Transverse colon (tissue), 4 donors: ENCODE measurements around the gene PDLIM7. TPM values are rescaled to one million over a fixed set of nuclear protein-coding genes. Genes with fewer than 3 reads are reported as not detected.

Source experiments
- DNase-seq: peaks from one replicate; pipeline ENCODE4 v3.0.0-alpha.2; 2019
- H3K27ac ChIP-seq, 4 donors: fragments of 200-600 bp; sonication (generic); 2 replicates each; pipeline ENCODE4 v1.5.1; 2016 to 2018; ENCODE audit warnings: inconsistent platforms in 4 of 4
- H3K27me3 ChIP-seq: fragments of 200-600 bp; sonication (generic); 2 replicates; pipeline ENCODE4 v1.5.1; 2017; ENCODE audit warnings: inconsistent platforms
- H3K36me3 ChIP-seq, 4 donors: fragments of 200-600 bp; sonication (generic); 2 replicates each; pipeline ENCODE4 v1.5.1; 2017 to 2019; ENCODE audit warnings: inconsistent platforms in 4 of 4
- H3K4me1 ChIP-seq, 4 donors: fragments of 200-600 bp; sonication (generic); 2 replicates each; pipeline ENCODE4 v1.5.1; 2017 to 2020; ENCODE audit warnings: inconsistent platforms in 4 of 4
- H3K4me3 ChIP-seq, 4 donors: fragments of 200-600 bp; sonication (generic); 1 replicate in 1 of 4; 2 replicates in 3 of 4; pipeline versions ENCODE4 v1.5.1 to v1.6.1; 2017 to 2019; ENCODE audit warnings: inconsistent platforms in 4 of 4
- H3K9me3 ChIP-seq, 2 donors: fragments of 200-600 bp; sonication (generic); 2 replicates each; pipeline ENCODE4 v1.5.1; 2017 to 2019; ENCODE audit warnings: inconsistent platforms in 2 of 2
- CTCF ChIP-seq, 5 experiments: fragments of 200-600 bp in 3 of 5; fragments of 450-650 bp in 2 of 5; sonication (generic) in 3 of 5; IDR thresholded peaks; 1 replicate in 2 of 5; 2 replicates in 3 of 5; pipeline ENCODE4 v1.5.1; 2016 to 2017; ENCODE audit warnings: antibody characterized with exemption in 5 of 5, inconsistent platforms in 3 of 5, mild to moderate bottlenecking in 2 of 5, moderate library complexity in 1 of 5
- EP300 ChIP-seq: sonication (generic); formaldehyde crosslinking; IDR thresholded peaks from one replicate; pipeline ENCODE4 v1.6.1; 2017; ENCODE audit warnings: antibody characterized with exemption, low read depth
- POLR2A ChIP-seq: fragments of 450-650 bp; IDR thresholded peaks from one replicate; pipeline ENCODE4 v1.6.1; 2016; ENCODE audit warnings: antibody characterized with exemption, mild to moderate bottlenecking, moderate library complexity
- POLR2AphosphoS5 ChIP-seq, 3 donors: sonication (generic); formaldehyde crosslinking; IDR thresholded peaks; one replicate each; pipeline ENCODE4 v1.6.1; 2016; ENCODE audit warnings: antibody characterized with exemption in 3 of 3
- WGBS, 2 donors: methylation state at CpG; one replicate each; pipeline ENCODE4 v1.1.5; 2018; ENCODE audit warnings: low coverage in 1 of 2; 5-methylcytosine and 5-hydroxymethylcytosine counted together
- in situ Hi-C, 4 donors: fragments of 200-750 bp; cut with MboI; loops; one replicate each; pipeline versions ENCODE4 v1.15.0 to v1.15.1; 2017; ENCODE audit warnings: low sequenced_read_pairs in 3 of 4, low pct_ligation_motif_present in 1 of 4, low pct_unique_long_range_greater_than_20kb in 1 of 4
- intact Hi-C: fragments of 100-400 bp; cut with DNase I; formaldehyde crosslinking; loops from one replicate; pipeline ENCODE4 v1.15.1; 2023; ENCODE audit warnings: low total_unique reads
- total RNA-seq, 4 donors: library from RNA; depleted of rRNA; stranded (reverse); fragments of >200 nt; gene quantifications; one replicate each; pipeline ENCODE4 v1.1.0, GENCODE V29; 2016

Gene PDLIM7
- total RNA-seq, 4 donors from 2014 or later, result 52.6 to 256 (median 78.6) TPM

DNA sequence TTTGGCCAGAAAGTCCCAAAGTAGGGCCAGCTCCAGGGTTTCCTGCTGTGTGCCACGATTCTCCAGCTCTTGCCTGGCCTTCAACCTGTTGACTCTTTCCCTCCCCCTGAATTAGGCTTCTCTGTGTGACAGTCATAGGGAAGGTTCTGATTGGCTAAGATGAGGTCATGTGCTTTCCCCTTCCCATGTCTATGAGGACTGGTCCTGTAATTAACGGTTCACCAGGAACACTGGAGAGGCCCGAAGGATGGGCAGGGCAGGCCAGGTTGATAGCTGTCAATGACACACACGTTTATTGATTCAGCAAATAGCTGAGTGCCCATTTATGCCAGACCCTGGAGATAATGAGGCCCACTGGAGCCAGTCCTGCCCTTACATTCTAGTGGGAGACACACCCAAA is 59.8 kb downstream of the PDLIM7 start:
- no peaks in the 10 kb centered on the region for H3K9me3 ChIP-seq
- intact Hi-C loops (no loop called here), in situ Hi-C loops (no loop called here)
- H3K36me3 ChIP-seq, result peaks cover 0 to 49% (median 27%) of the 10 kb centered on the region in 4 donors
- H3K4me3 ChIP-seq, result no peak overlapping the region
- TF ChIP-seq EP300 (no peak), POLR2A (no peak), POLR2AphosphoS5 (IDR thresholded peaks at IDR 0.05) (no peak), CTCF (IDR thresholded peaks at IDR 0.05) (no peak)
- H3K27me3 ChIP-seq, result no peaks in the 10 kb centered on the region
- peaks cover 0 to 5% (median 2%) of the 10 kb centered on the region in 4 donors for H3K4me1 ChIP-seq
- H3K27ac ChIP-seq, result no peak overlapping the region
- no peak for DNase-seq
- 58% methylated on average over 4 of the region's 4 CpGs; no CpG with 5 or more reads in 1 of the 2 donors for WGBS, 2 donors

- in situ Hi-C loops, result no loop called here
- WGBS, 2 donors, result 95% methylated on average over 37 of the region's 37 CpGs; no CpG with 5 or more reads in 1 of the 2 donors
Observed at GRCh38 chr5:177435847-177436536, 61.4 kb downstream of the PDLIM7 start.

DNA sequence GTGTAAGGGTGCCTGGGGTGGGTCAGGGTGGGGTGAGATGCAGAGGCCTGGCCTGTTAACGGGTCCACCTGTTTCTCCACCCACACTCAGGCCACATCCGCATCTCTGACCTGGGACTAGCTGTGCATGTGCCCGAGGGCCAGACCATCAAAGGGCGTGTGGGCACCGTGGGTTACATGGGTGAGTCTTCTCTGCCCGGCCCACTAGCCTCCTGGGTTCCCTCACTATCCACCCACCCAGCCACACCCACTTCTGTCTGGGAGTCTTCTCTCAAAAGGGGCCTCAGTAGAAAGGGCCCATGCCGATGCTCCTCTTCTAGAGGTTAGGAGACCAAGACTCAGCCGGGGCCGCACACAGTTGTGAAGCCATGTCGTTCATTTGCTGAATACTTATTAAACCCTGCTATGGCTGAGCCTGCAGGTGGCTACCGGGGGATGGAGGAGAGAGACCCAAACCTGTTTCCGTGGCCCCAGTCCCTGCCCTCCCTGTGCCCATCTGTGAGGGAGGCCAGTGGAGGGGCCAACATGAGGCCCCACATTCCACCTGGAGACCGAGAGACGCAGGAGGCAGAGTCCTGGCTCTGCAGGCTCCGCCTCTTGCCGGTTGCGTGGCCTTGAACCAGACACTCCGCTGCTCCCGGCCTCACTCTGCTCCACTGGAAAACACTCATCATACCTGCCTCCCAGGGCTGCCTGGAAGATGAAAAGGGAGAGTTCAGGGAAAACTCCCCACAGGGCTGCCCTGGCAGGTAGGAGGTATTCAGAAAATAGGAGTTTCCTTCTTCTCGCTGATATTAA is 62.3 kb downstream of the PDLIM7 start:
- WGBS, 2 donors, result 91 to 100% methylated on average over 1 to 19 of the region's 20 CpGs
- H3K9me3 ChIP-seq, result no peaks in the 10 kb centered on the region
- no peaks in the 10 kb centered on the region for H3K27me3 ChIP-seq
- in situ Hi-C loops (no loop called here), intact Hi-C loops (no loop called here)
- peaks cover 13 to 15% (median 14%) of the 10 kb centered on the region in 4 donors for H3K4me1 ChIP-seq
- TF ChIP-seq CTCF (IDR thresholded peaks at IDR 0.05) (no peak), POLR2AphosphoS5 (IDR thresholded peaks at IDR 0.05) (no peak), EP300 (no peak), POLR2A (no peak)
- peaks cover 0 to 41% (median 25%) of the 10 kb centered on the region in 4 donors for H3K36me3 ChIP-seq
- no peak overlapping the region for H3K4me3 ChIP-seq
- no peak for DNase-seq
- H3K27ac ChIP-seq, result no peak overlapping the region

More at GRCh38 chr5:177435847-177436536, 61.4 kb downstream of the PDLIM7 start:
- H3K27me3 ChIP-seq, result no peaks in the 10 kb centered on the region
- DNase-seq, result no peak
- no peak overlapping the region for H3K4me3 ChIP-seq
- intact Hi-C loops, result no loop called here
- H3K27ac ChIP-seq, result no peak overlapping the region
- TF ChIP-seq CTCF (IDR thresholded peaks at IDR 0.05) (no peak), EP300 (no peak), POLR2AphosphoS5 (IDR thresholded peaks at IDR 0.05) (no peak), POLR2A (no peak)
- H3K9me3 ChIP-seq, result no peaks in the 10 kb centered on the region
- peaks cover 0 to 46% (median 27%) of the 10 kb centered on the region in 4 donors for H3K36me3 ChIP-seq
- H3K4me1 ChIP-seq, result peaks cover 6 to 8% (median 7%) of the 10 kb centered on the region in 4 donors

GRCh38 chr5:177434437-177434836 is 63.0 kb downstream of the PDLIM7 start:
- intact Hi-C loops, result no loop called here
- Histone ChIP-seq H3K27me3 (no peaks in the 10 kb centered on the region), H3K27ac (no peak overlapping the region), H3K4me3 (no peak overlapping the region), H3K4me1 (peaks cover 13 to 20% (median 17%) of the 10 kb centered on the region in 4 donors), H3K9me3 (no peaks in the 10 kb centered on the region), H3K36me3 (peaks cover 0 to 41% (median 25%) of the 10 kb centered on the region in 4 donors)
- in situ Hi-C loops, result no loop called here
- no peak for TF ChIP-seq EP300
- no peak for TF ChIP-seq POLR2A
- TF ChIP-seq CTCF (IDR thresholded peaks at IDR 0.05), result no peak
- TF ChIP-seq POLR2AphosphoS5 (IDR thresholded peaks at IDR 0.05), result no peak
- 95% methylated on average over 7 of the region's 8 CpGs; no CpG with 5 or more reads in 1 of the 2 donors for WGBS, 2 donors
- no peak for DNase-seq
